PC-9 (cell line): Measurements from ENCODE around the gene TMEM237. TPM values are rescaled to one million over a fixed set of nuclear protein-coding genes. Genes with fewer than 3 reads are reported as not detected.
A peak's percentile ranks its signal among the peaks of the same experiment; 100 is the strongest.

Experiments used
- BruUV-seq: library from RNA; stranded (reverse); fragments of 400-500 nt; replicated peaks from 2 replicates; lab custom pipeline; 2021; lab: Mats Ljungman, UMichigan
- CTCF ChIA-PET: fragments of 300-600 bp; sonication (Branson Sonifier 250); formaldehyde crosslinking; loops from one replicate; lab custom pipeline; 2022; ENCODE audit warnings: antibody characterized with exemption; lab: Charles Lee
- POLR2A ChIA-PET: fragments of 300-600 bp; sonication (Branson Sonifier 250); formaldehyde crosslinking; loops from one replicate; lab custom pipeline; 2022; ENCODE audit warnings: antibody characterized with exemption; ENCODE audit not compliant: unreplicated experiment; lab: Charles Lee
- DNase-seq, 2 experiments: peaks; one replicate each; pipeline versions ENCODE4 v3.0.0 to v3.0.0-alpha.2; 2015 to 2022; ENCODE audit warnings: mixed read lengths in 1 of 2
- H2AFZ ChIP-seq: fragments of 200-600 bp; sonication (generic); 2 replicates; pipeline ENCODE4 v1.8.1; 2017; ENCODE audit warnings: antibody characterized with exemption
- H3F3A ChIP-seq: fragments of 200-600 bp; sonication (generic); 2 replicates; pipeline ENCODE4 v1.8.1; 2017; ENCODE audit warnings: antibody characterized with exemption, mild to moderate bottlenecking, low read depth; ENCODE audit not compliant: insufficient read depth
- H3K27ac ChIP-seq: fragments of 200-600 bp; sonication (generic); 2 replicates; pipeline ENCODE4 v1.6.1; 2016; ENCODE audit warnings: mixed run types
- H3K27me3 ChIP-seq: fragments of 200-600 bp; sonication (generic); 2 replicates; pipeline ENCODE4 v1.6.1; 2016; ENCODE audit warnings: low read depth, mixed run types; ENCODE audit not compliant: insufficient read depth
- H3K36me3 ChIP-seq: fragments of 200-600 bp; sonication (generic); 2 replicates; pipeline ENCODE4 v1.6.1; 2016; ENCODE audit warnings: low read depth, mixed run types
- H3K4me1 ChIP-seq: fragments of 200-600 bp; sonication (generic); replicated peaks from 2 replicates; pipeline ENCODE4 v1.6.1; 2016; ENCODE audit warnings: mixed run types; ENCODE audit not compliant: insufficient read depth
- H3K4me2 ChIP-seq: fragments of 200-600 bp; sonication (generic); 2 replicates; pipeline ENCODE4 v1.6.1; 2017; ENCODE audit warnings: mixed run types
- H3K4me3 ChIP-seq: fragments of 200-600 bp; sonication (generic); 2 replicates; pipeline ENCODE4 v1.6.1; 2016; ENCODE audit warnings: mixed run types
- H3K79me2 ChIP-seq: fragments of 200-600 bp; sonication (generic); 2 replicates; pipeline ENCODE4 v1.6.1; 2017; ENCODE audit warnings: low read depth, mixed run types
- H3K9me2 ChIP-seq: fragments of 200-600 bp; sonication (generic); 2 replicates; pipeline ENCODE4 v1.8.1; 2017; ENCODE audit warnings: mild to moderate bottlenecking; ENCODE audit not compliant: insufficient read depth
- H3K9me3 ChIP-seq: fragments of 200-600 bp; sonication (generic); 2 replicates; pipeline ENCODE4 v1.8.1; 2016; ENCODE audit warnings: low read depth; ENCODE audit not compliant: insufficient read depth
- H4K20me1 ChIP-seq: fragments of 200-600 bp; sonication (generic); 2 replicates; pipeline ENCODE4 v1.8.1; 2017; ENCODE audit not compliant: insufficient read depth
- CTCF ChIP-seq: fragments of 200-600 bp; sonication (generic); conservative IDR thresholded peaks from 2 replicates; pipeline ENCODE4 v1.6.1; 2017; ENCODE audit warnings: mixed run types, antibody characterized with exemption, mild to moderate bottlenecking, moderate library complexity
- EZH2 ChIP-seq: fragments of 200-600 bp; sonication (generic); IDR thresholded peaks from 2 replicates; pipeline ENCODE4 v1.8.0; 2017; ENCODE audit warnings: antibody characterized with exemption, low read depth
- intact Hi-C: fragments of 100-400 bp; cut with micrococcal nuclease; formaldehyde crosslinking; loops from one replicate; pipeline ENCODE4 v1.10.0; 2022; ENCODE audit not compliant: unreplicated experiment
- total RNA-seq: library from RNA; stranded (reverse); gene quantifications from 2 replicates; pipeline ENCODE4 v1.2.3, GENCODE V29; 2021

TMEM237 gene
- total RNA-seq, 1 experiment from 2014 or later, result 24.5 TPM

- no peak overlapping the region for H2AFZ ChIP-seq
Measured at GRCh38 chr2:201618744-201619662, 24.3 kb downstream of the TMEM237 start.

DNA sequence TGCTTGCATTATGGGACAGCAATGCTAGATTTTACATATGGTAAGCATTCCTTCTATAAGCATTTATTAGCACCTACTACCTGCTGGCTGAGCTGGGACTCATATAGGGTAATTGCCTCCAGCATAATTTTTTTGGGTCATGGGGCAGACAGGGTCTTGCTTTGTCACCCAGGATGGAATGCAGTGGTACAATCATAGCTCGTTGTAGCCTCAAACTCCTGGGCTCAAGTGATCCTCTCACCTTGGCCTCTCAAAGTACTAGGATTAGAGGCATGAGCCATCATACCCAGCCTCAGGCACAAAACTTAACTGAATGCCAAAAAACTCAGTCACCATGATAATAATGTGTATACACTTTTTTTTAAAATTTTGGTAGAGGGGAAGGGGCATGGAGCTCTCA lies 35.3 kb downstream of the TMEM237 start:
- DNase-seq, result peak in 1 of 2 experiments; percentile 59
- Histone ChIP-seq H3K9me2 (no peaks in the 10 kb centered on the region), H3K36me3 (no peaks in the 10 kb centered on the region), H3K9me3 (no peaks in the 10 kb centered on the region), H3K4me3 (no peak overlapping the region), H3K4me1 (peaks cover 12% of the 10 kb centered on the region; the same call in 1 of the 2 replicates), H2AFZ (no peak overlapping the region), H4K20me1 (no peaks in the 10 kb centered on the region), H3K4me2 (no peak overlapping the region), H3F3A (no peaks in the 10 kb centered on the region), H3K27me3 (no peaks in the 10 kb centered on the region), H3K27ac (no peak overlapping the region), H3K79me2 (no peaks in the 10 kb centered on the region)
- no TSS peak for BruUV-seq
- ChIA-PET CTCF (no interaction called here), POLR2A (interaction anchor here (0.6 kb wide), 1 partner anchor 629 kb away, joined by 8 read pairs; no protein-coding TSS in a partner anchor)
- TF ChIP-seq EZH2 (no peak), CTCF (no peak)
- intact Hi-C loops, result no loop called here

More at GRCh38 chr2:201618744-201619662, 24.3 kb downstream of the TMEM237 start:
- Histone ChIP-seq H3K9me3 (no peaks in the 10 kb centered on the region), H3K27ac (no peak overlapping the region), H3K9me2 (no peaks in the 10 kb centered on the region), H4K20me1 (no peaks in the 10 kb centered on the region), H3K4me2 (no peak overlapping the region), H3K4me1 (no peaks in the 10 kb centered on the region), H3K4me3 (no peak overlapping the region), H3K36me3 (no peaks in the 10 kb centered on the region), H3K79me2 (no peaks in the 10 kb centered on the region), H3F3A (no peaks in the 10 kb centered on the region), H3K27me3 (no peaks in the 10 kb centered on the region)
- intact Hi-C loops, result no loop called here
- POLR2A ChIA-PET, result no interaction called here
- DNase-seq, result no peak
- CTCF ChIA-PET, result no interaction called here
- TF ChIP-seq CTCF (no peak), EZH2 (no peak)
- no TSS peak for BruUV-seq

DNA sequence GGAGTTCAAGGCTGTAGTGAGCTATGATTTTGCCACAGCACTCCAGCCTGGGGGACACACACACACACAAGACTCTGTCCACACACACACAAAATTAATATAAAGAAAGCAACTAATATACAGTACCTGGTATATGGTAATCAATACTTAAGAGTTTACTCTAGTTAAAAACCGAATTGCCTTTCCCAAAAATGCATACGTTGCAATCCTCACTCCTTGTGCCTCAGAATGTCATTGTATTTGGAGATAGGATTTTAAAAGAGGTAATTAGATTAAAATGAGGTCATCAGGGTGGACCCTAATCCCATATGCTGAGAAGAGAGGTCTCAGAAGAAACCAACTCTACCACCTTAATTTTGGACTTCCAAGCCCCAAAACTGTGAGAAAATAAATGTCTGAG lies 35.7 kb downstream of the TMEM237 start:
- Histone ChIP-seq H3K27ac (no peak overlapping the region), H3F3A (no peaks in the 10 kb centered on the region), H3K79me2 (no peaks in the 10 kb centered on the region), H3K9me3 (no peaks in the 10 kb centered on the region), H4K20me1 (no peaks in the 10 kb centered on the region), H3K9me2 (no peaks in the 10 kb centered on the region), H3K4me2 (no peak overlapping the region), H3K4me1 (peaks cover 12% of the 10 kb centered on the region; the same call in 1 of the 2 replicates), H2AFZ (no peak overlapping the region), H3K36me3 (no peaks in the 10 kb centered on the region), H3K27me3 (no peaks in the 10 kb centered on the region), H3K4me3 (no peak overlapping the region)
- POLR2A ChIA-PET, result interaction anchor here (0.6 kb wide), 1 partner anchor 630 kb away, joined by 8 read pairs; no protein-coding TSS in a partner anchor
- BruUV-seq, result no TSS peak
- DNase-seq, result no peak
- CTCF ChIA-PET, result no interaction called here
- TF ChIP-seq EZH2, result no peak
- no peak for TF ChIP-seq CTCF
- intact Hi-C loops, result no loop called here
